Measurements from ENCODE around the gene ULK1. TPM values are rescaled to one million over a fixed set of nuclear protein-coding genes. Genes with fewer than 3 reads are reported as not detected.

ULK1 gene
- total and polyA plus RNA-seq, 2 of the 13 experiments (the other 11 are each of a cell fraction or from before 2014, with no cell fraction given), result 2.8 to 10.1 TPM

DNA sequence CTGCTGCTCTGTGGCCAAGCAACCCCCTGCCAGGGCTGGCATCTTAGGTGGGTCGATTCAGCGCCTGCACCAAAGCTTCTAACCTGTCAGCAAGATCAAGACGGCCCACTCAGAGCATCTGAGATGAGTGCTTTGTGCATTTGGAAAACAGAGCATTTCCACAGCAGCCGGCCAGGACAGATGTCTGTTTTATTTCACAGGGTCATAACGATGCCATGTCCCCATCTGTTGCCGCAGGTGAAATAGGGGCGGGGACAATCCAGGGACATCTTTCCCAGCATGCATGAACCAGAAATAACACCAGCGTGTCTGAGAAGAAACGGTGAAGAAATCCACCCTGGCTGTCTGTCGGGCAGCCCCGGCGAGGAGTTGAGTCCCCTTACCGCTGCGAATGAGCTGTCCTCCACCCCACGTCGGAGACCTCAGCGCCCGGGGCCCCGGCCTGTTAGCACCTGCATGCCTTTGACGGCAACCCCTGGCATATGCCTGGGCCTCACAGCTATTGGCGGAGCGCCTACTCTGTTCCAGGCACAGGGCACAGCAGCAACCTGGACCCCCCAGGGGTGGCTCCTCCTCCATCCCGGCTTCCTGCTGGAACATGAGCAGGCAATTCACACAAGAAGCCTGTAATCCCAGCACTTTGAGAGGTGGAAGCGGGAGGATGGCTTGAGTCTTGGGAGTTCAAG, 30.6 kb upstream of the ULK1 start:
- WGBS (ENCODE audit: low lambda C conversion rate), result 50% methylated on average over 18 of the region's 24 CpGs
- no TSS peak for BruUV-seq (replicated peaks)
- Histone ChIP-seq H3K4me2 (ENCODE audit: low read depth, low read length) (peak overlapping the region; percentile 95), H3K36me3 (replicated peaks in 1 of 2; ENCODE audit: control insufficient read depth in 1 of 2, insufficient read depth in 2 of 2, low read length in 2 of 2) (no peaks in the 10 kb centered on the region), H4K20me1 (ENCODE audit: insufficient read depth, low read length) (no peaks in the 10 kb centered on the region), H3K4me1 (ENCODE audit: insufficient read depth, low read length) (peaks cover 57% of the 10 kb centered on the region), H3K4me3 (replicated peaks in 1 of 3; ENCODE audit: insufficient read depth in 1 of 3, low read depth in 2 of 3, low read length in 3 of 3) (peak overlapping the region in 1 of 3 experiments; percentile 67; a peak in 1 of 6 replicates), H2AFZ (ENCODE audit: low read length) (no peak overlapping the region), H3K27me3 (ENCODE audit: control insufficient read depth in 1 of 2, insufficient read depth in 2 of 2, low read length in 2 of 2) (peaks cover 0 to 6% of the 10 kb centered on the region in 2 experiments; a peak in 2 of 5 replicates), H3K27ac (ENCODE audit: extremely low read length, insufficient read depth, low read length) (no peak overlapping the region), H3K79me2 (ENCODE audit: insufficient read depth, low read length) (no peaks in the 10 kb centered on the region), H3K9me3 (ENCODE audit: low read length) (no peaks in the 10 kb centered on the region), H3K9ac (ENCODE audit: insufficient read depth, low read depth, low read length) (no peak overlapping the region)
- CTCF ChIA-PET (ENCODE audit: low intra/inter-chr PET ratio, low total read pairs), result no interaction called here
- FAIRE-seq (no peak), DNase-seq (ENCODE audit: low spot score) (no peak), ATAC-seq (no peak)
- intact Hi-C loops (cut with micrococcal nuclease; ENCODE audit: unreplicated experiment) (loop anchor here (5.0 kb wide), 1 partner anchor 63 kb away; the partner anchor contains the start of gene PUS1), in situ Hi-C loops (cut with HindIII; ENCODE audit: extremely low pct_ligation_motif_present, low pct_unique_long_range_greater_than_20kb) (no loop called here)
- POLR2A ChIA-PET, result interaction anchor here (2.4 kb wide), 1 partner anchor 32 kb away, joined by 8 read pairs; no protein-coding TSS in a partner anchor
- TF ChIP-seq, protein P1, sequence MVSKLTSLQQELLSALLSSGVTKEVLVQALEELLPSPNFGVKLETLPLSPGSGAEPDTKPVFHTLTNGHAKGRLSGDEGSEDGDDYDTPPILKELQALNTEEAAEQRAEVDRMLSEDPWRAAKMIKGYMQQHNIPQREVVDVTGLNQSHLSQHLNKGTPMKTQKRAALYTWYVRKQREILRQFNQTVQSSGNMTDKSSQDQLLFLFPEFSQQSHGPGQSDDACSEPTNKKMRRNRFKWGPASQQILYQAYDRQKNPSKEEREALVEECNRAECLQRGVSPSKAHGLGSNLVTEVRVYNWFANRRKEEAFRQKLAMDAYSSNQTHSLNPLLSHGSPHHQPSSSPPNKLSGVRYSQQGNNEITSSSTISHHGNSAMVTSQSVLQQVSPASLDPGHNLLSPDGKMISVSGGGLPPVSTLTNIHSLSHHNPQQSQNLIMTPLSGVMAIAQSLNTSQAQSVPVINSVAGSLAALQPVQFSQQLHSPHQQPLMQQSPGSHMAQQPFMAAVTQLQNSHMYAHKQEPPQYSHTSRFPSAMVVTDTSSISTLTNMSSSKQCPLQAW (CRISPR knock-in tag; IDR thresholded peaks at IDR 0.05), result 0 out of 2 replicates have a peak, but pooled peaks have one; percentile 31
- TF ChIP-seq ZNF33B (CRISPR knock-in tag; IDR thresholded peaks at IDR 0.05) (no peak), ZNF234 (CRISPR knock-in tag; conservative IDR thresholded peaks at IDR 0.05) (0 out of 2 replicates have a peak, but pooled peaks have one; percentile 48), ZBTB21 (CRISPR knock-in tag; IDR thresholded peaks at IDR 0.05) (no peak), ZC3H4 (CRISPR knock-in tag; IDR thresholded peaks at IDR 0.05; ENCODE audit: borderline replicate concordance) (no peak), RARA (CRISPR knock-in tag; IDR thresholded peaks at IDR 0.05) (no peak), NR2F6 (IDR thresholded peaks at IDR 0.05) (no peak), NR2F6 (CRISPR knock-in tag; IDR thresholded peaks at IDR 0.05) (no peak), ZNF274 (CRISPR knock-in tag; IDR thresholded peaks at IDR 0.05) (no peak)
- TF ChIP-seq, protein P2, sequence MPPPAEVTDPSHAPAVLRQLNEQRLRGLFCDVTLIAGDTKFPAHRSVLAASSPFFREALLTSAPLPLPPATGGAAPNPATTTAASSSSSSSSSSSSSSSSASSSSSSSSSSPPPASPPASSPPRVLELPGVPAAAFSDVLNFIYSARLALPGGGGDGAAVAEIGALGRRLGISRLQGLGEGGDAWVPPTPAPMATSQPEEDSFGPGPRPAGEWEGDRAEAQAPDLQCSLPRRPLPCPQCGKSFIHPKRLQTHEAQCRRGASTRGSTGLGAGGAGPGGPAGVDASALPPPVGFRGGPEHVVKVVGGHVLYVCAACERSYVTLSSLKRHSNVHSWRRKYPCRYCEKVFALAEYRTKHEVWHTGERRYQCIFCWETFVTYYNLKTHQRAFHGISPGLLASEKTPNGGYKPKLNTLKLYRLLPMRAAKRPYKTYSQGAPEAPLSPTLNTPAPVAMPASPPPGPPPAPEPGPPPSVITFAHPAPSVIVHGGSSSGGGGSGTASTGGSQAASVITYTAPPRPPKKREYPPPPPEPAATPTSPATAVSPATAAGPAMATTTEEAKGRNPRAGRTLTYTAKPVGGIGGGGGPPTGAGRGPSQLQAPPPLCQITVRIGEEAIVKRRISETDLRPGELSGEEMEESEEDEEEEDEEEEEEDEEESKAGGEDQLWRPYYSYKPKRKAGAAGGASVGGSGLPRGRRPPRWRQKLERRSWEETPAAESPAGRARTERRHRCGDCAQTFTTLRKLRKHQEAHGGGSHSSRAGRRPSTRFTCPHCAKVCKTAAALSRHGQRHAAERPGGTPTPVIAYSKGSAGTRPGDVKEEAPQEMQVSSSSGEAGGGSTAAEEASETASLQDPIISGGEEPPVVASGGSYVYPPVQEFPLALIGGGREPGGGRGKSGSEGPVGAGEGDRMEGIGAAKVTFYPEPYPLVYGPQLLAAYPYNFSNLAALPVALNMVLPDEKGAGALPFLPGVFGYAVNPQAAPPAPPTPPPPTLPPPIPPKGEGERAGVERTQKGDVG (CRISPR knock-in tag; IDR thresholded peaks at IDR 0.05; ENCODE audit: borderline replicate concordance), result no peak
- TF ChIP-seq, protein P3, sequence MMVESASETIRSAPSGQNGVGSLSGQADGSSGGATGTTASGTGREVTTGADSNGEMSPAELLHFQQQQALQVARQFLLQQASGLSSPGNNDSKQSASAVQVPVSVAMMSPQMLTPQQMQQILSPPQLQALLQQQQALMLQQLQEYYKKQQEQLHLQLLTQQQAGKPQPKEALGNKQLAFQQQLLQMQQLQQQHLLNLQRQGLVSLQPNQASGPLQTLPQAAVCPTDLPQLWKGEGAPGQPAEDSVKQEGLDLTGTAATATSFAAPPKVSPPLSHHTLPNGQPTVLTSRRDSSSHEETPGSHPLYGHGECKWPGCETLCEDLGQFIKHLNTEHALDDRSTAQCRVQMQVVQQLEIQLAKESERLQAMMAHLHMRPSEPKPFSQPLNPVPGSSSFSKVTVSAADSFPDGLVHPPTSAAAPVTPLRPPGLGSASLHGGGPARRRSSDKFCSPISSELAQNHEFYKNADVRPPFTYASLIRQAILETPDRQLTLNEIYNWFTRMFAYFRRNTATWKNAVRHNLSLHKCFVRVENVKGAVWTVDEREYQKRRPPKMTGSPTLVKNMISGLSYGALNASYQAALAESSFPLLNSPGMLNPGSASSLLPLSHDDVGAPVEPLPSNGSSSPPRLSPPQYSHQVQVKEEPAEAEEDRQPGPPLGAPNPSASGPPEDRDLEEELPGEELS (CRISPR knock-in tag; IDR thresholded peaks at IDR 0.05), result no peak
- TF ChIP-seq, protein P4, sequence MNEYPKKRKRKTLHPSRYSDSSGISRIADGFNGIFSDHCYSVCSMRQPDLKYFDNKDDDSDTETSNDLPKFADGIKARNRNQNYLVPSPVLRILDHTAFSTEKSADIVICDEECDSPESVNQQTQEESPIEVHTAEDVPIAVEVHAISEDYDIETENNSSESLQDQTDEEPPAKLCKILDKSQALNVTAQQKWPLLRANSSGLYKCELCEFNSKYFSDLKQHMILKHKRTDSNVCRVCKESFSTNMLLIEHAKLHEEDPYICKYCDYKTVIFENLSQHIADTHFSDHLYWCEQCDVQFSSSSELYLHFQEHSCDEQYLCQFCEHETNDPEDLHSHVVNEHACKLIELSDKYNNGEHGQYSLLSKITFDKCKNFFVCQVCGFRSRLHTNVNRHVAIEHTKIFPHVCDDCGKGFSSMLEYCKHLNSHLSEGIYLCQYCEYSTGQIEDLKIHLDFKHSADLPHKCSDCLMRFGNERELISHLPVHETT (CRISPR knock-in tag; conservative IDR thresholded peaks at IDR 0.05), result no peak
- TF ChIP-seq, protein P5, sequence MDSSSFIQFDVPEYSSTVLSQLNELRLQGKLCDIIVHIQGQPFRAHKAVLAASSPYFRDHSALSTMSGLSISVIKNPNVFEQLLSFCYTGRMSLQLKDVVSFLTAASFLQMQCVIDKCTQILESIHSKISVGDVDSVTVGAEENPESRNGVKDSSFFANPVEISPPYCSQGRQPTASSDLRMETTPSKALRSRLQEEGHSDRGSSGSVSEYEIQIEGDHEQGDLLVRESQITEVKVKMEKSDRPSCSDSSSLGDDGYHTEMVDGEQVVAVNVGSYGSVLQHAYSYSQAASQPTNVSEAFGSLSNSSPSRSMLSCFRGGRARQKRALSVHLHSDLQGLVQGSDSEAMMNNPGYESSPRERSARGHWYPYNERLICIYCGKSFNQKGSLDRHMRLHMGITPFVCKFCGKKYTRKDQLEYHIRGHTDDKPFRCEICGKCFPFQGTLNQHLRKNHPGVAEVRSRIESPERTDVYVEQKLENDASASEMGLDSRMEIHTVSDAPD (CRISPR knock-in tag; IDR thresholded peaks at IDR 0.05), result no peak

Data from HepG2 (cell line).